ENCODE results near the gene SLBP. TPM values are rescaled to one million over a fixed set of nuclear protein-coding genes. Genes with fewer than 3 reads are reported as not detected.

The SLBP gene
- total and polyA plus RNA-seq, 2 of the 8 experiments (the other 6 are each of a cell fraction or from before 2014, with no cell fraction given) = 44.1 to 49.0 TPM

DNA sequence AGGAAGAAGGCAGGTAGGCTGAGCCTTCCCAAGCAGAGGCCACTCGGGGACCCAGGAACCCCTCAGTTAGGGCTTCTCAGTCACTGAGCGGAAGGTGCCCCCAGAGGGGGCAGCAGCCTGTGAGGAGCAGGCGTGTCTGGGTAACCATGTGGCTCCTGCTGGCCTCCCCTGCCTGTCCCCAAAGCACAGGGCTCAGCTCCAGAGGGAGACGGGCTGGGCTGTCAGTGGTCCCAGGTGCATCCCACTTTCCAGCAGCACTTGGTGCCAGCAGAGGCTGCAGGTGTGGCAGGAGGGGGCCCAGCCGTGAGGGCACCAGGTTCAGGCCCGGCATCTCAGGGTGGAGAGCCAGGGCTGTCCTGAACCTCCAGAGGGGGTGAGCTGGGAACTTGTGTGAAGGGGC lies 31.9 kb upstream of the SLBP start:
- no peaks in the 10 kb centered on the region for H3K79me2 ChIP-seq (ENCODE audit: control insufficient read depth in 1 of 2, insufficient read depth in 2 of 2, low read length in 2 of 2)
- DNase-seq (ENCODE audit: low read depth in 1 of 2, low spot score in 2 of 2) = no peak
- no peak overlapping the region for H4K91ac ChIP-seq (replicated peaks; ENCODE audit: insufficient read length, low read length)
- no peak overlapping the region for H3K18ac ChIP-seq (ENCODE audit: extremely low read depth, low read length)
- H3K23ac ChIP-seq (ENCODE audit: insufficient read length) = no peak overlapping the region
- no peak overlapping the region for H3K14ac ChIP-seq (ENCODE audit: insufficient read length)
- no peak overlapping the region for H2BK120ac ChIP-seq (replicated peaks; ENCODE audit: low read depth, low read length)
- no peak overlapping the region for H4K5ac ChIP-seq (ENCODE audit: insufficient read length, low read depth, low read length)
- H3K9ac ChIP-seq (replicated peaks in 1 of 4; ENCODE audit: extremely low read depth in 1 of 4, low read depth in 3 of 4, low read length in 3 of 4) = no peak overlapping the region
- no peak overlapping the region for H3K4me2 ChIP-seq (ENCODE audit: insufficient read depth in 1 of 2, low read depth in 2 of 2, low read length in 2 of 2)
- 95% methylated on average over 6 of the region's 6 CpGs; no CpG with 5 or more reads in 1 of the 2 experiments for WGBS, 2 experiments (ENCODE audit: extremely low coverage in 1 of 2, insufficient coverage in 1 of 2, insufficient read length in 1 of 2, insufficient replicate concordance in 2 of 2, low coverage in 1 of 2, low lambda C conversion rate in 2 of 2, missing lambda C conversion rate in 1 of 2)
- H3K23me2 ChIP-seq (ENCODE audit: low read depth, low read length) = no peaks in the 10 kb centered on the region
- H3K9me3 ChIP-seq (ENCODE audit: insufficient read depth in 2 of 2, low read depth in 1 of 2, low read length in 1 of 2) = no peaks in the 10 kb centered on the region
- H2BK15ac ChIP-seq (ENCODE audit: low read length) = no peak overlapping the region
- ChIA-PET POLR2A (ENCODE audit: partially characterized antibody) (interaction anchor here (0.7 to 5.6 kb wide), 10 partner anchors 10 to 430 kb away, joined by 3 to 38 read pairs (median 4); partner anchors contain the start of genes LETM1, TACC3 and TMEM129), CTCF (ENCODE audit: partially characterized antibody) (interaction anchor here (0.6 to 52.9 kb wide), 12 partner anchors 14 to 220 kb away, joined by 3 to 2507 read pairs (median 4); partner anchors contain the start of gene FGFR3)
- H3K27me3 ChIP-seq (replicated peaks in 1 of 4; ENCODE audit: control insufficient read depth in 3 of 4, extremely low read depth in 1 of 4, insufficient read depth in 3 of 4, low read length in 3 of 4) = peaks cover 0 to 4% (median 0%) of the 10 kb centered on the region in 4 experiments; a peak in 2 of 7 replicates
- H2AK5ac ChIP-seq (ENCODE audit: low read depth, low read length) = no peak overlapping the region
- H3K27ac ChIP-seq (ENCODE audit: low read depth, low read length) = no peak overlapping the region
- H2BK12ac ChIP-seq (ENCODE audit: low read depth, low read length) = no peak overlapping the region
- FAIRE-seq = no peak
- H4K20me1 ChIP-seq (replicated peaks in 1 of 2; ENCODE audit: control insufficient read depth in 1 of 2, insufficient read depth in 2 of 2, low read length in 2 of 2) = peaks cover 8 to 9% of the 10 kb centered on the region in 2 experiments
- H4K8ac ChIP-seq (ENCODE audit: extremely low read depth, insufficient read depth, low read length) = no peak overlapping the region
- no peak overlapping the region for H3K56ac ChIP-seq (replicated peaks; ENCODE audit: insufficient read length, low read depth, low read length)
- no peak overlapping the region; the same call in 1 of the 2 replicates for H2BK5ac ChIP-seq (ENCODE audit: low read depth, low read length)
- no peak overlapping the region for H2AFZ ChIP-seq (ENCODE audit: low read length)
- no peak overlapping the region for H3K4me3 ChIP-seq (ENCODE audit: extremely low read depth in 1 of 4, insufficient read depth in 2 of 4, low read depth in 3 of 4, low read length in 4 of 4)
- no peak overlapping the region for H3K4ac ChIP-seq (replicated peaks; ENCODE audit: insufficient read length, low read depth, low read length)
- H3K36me3 ChIP-seq (ENCODE audit: control insufficient read depth in 2 of 4, insufficient read depth in 4 of 4, low read length in 3 of 4) = peaks cover 21 to 55% (median 43%) of the 10 kb centered on the region in 4 experiments
- peaks cover 0 to 6% (median 4%) of the 10 kb centered on the region in 4 experiments; a peak in 5 of 7 replicates for H3K4me1 ChIP-seq (replicated peaks in 1 of 4; ENCODE audit: control insufficient read depth in 3 of 4, insufficient read depth in 4 of 4, low read length in 3 of 4)
- no peaks in the 10 kb centered on the region for H3K79me1 ChIP-seq (ENCODE audit: low read depth, low read length)
- TF ChIP-seq POLR2A (IDR thresholded peaks at IDR 0.05; ENCODE audit: control extremely low read depth in 1 of 2, low read depth in 2 of 2, low read length in 2 of 2) = 0 out of 3 replicates have a peak, but pooled peaks of 1 of the 2 experiments have one; percentile 10
- no peak for TF ChIP-seq RBBP5 (IDR thresholded peaks at IDR 0.05; ENCODE audit: borderline replicate concordance, low read depth, low read length)
- no peak for TF ChIP-seq TAF1 (IDR thresholded peaks at IDR 0.05; ENCODE audit: low read depth, low read length)
- no peak overlapping the region for H2BK20ac ChIP-seq (ENCODE audit: low read length)

Measured in H1 (cell line).